ENCODE measurements around the gene ZFYVE28. TPM values are rescaled to one million over a fixed set of nuclear protein-coding genes. Genes with fewer than 3 reads are reported as not detected.

Gene ZFYVE28
- total RNA-seq, 1 donor from 2014 or later = 0.39 TPM

GRCh38 chr4:2413821-2414610 is 4.4 kb downstream of the ZFYVE28 start:
- no peak overlapping the region for H3K27ac ChIP-seq
- peaks cover 16% of the 10 kb centered on the region for H3K4me1 Mint-ChIP-seq
- no peak overlapping the region for H3K4me2 ChIP-seq
- H3K79me2 ChIP-seq (ENCODE audit: low read depth) = no peaks in the 10 kb centered on the region
- DNase-seq (ENCODE audit: low spot score) = peak; percentile 5
- no peaks in the 10 kb centered on the region for H3K36me3 Mint-ChIP-seq
- H4K20me1 ChIP-seq (ENCODE audit: low read depth) = peaks cover 24% of the 10 kb centered on the region
- no peaks in the 10 kb centered on the region for H3K9me3 ChIP-seq (ENCODE audit: low read depth)
- TF ChIP-seq EZH2 (IDR thresholded peaks at IDR 0.05) (no peak), CTCF (IDR thresholded peaks at IDR 0.05) (no peak), EZH2phosphoT487 (IDR thresholded peaks at IDR 0.05) (no peak)
- H3F3A ChIP-seq (ENCODE audit: low read depth) = peaks cover 32% of the 10 kb centered on the region
- H2AFZ ChIP-seq (replicated peaks) = no peak overlapping the region
- no peak overlapping the region for H3K4me3 ChIP-seq
- no peak overlapping the region for H3K4me3 Mint-ChIP-seq
- H3K36me3 ChIP-seq = no peaks in the 10 kb centered on the region
- H3K4me1 ChIP-seq = peaks cover 15% of the 10 kb centered on the region
- H3K27ac Mint-ChIP-seq = no peak overlapping the region
- no peaks in the 10 kb centered on the region for H3K9me3 Mint-ChIP-seq
- no peak overlapping the region for H3K9ac ChIP-seq
- peaks cover 57% of the 10 kb centered on the region for H3K27me3 Mint-ChIP-seq (ENCODE audit: insufficient read depth, low read depth)
- H3K27me3 ChIP-seq = peaks cover 77% of the 10 kb centered on the region

GRCh38 chr4:2412885-2413716 is 5.3 kb downstream of the ZFYVE28 start:
- Mint-ChIP-seq H3K4me1 (peaks cover 17% of the 10 kb centered on the region), H3K4me3 (peak overlapping the region; percentile 14), H3K27me3 (ENCODE audit: insufficient read depth, low read depth) (peaks cover 57% of the 10 kb centered on the region), H3K9me3 (no peaks in the 10 kb centered on the region), H3K36me3 (no peaks in the 10 kb centered on the region), H3K27ac (no peak overlapping the region)
- Histone ChIP-seq H3K4me3 (peak overlapping the region; percentile 26), H3K27ac (no peak overlapping the region), H4K20me1 (ENCODE audit: low read depth) (peaks cover 22% of the 10 kb centered on the region), H3K4me2 (peak overlapping the region; percentile 70), H3K9ac (no peak overlapping the region), H2AFZ (replicated peaks) (peak overlapping the region; percentile 48), H3K79me2 (ENCODE audit: low read depth) (no peaks in the 10 kb centered on the region), H3F3A (ENCODE audit: low read depth) (peaks cover 31% of the 10 kb centered on the region), H3K4me1 (peaks cover 15% of the 10 kb centered on the region), H3K9me3 (ENCODE audit: low read depth) (no peaks in the 10 kb centered on the region), H3K36me3 (no peaks in the 10 kb centered on the region), H3K27me3 (peaks cover 69% of the 10 kb centered on the region)
- peak; percentile 85 for DNase-seq (ENCODE audit: low spot score)
- TF ChIP-seq EZH2phosphoT487 (IDR thresholded peaks at IDR 0.05) (no peak), EZH2 (IDR thresholded peaks at IDR 0.05) (peak; percentile 39), CTCF (IDR thresholded peaks at IDR 0.05) (peak; percentile 47)

GRCh38 chr4:2412534-2412884 is 5.9 kb downstream of the ZFYVE28 start:
- Histone ChIP-seq H3K4me2 (peak overlapping the region; percentile 70), H3K36me3 (no peaks in the 10 kb centered on the region), H3K4me3 (peak overlapping the region; percentile 26), H3K79me2 (ENCODE audit: low read depth) (no peaks in the 10 kb centered on the region), H3K9me3 (ENCODE audit: low read depth) (no peaks in the 10 kb centered on the region), H3K9ac (no peak overlapping the region), H3K27ac (no peak overlapping the region), H4K20me1 (ENCODE audit: low read depth) (peaks cover 17% of the 10 kb centered on the region), H2AFZ (replicated peaks) (peak overlapping the region; percentile 48), H3K27me3 (peaks cover 63% of the 10 kb centered on the region), H3F3A (ENCODE audit: low read depth) (peaks cover 25% of the 10 kb centered on the region), H3K4me1 (peaks cover 15% of the 10 kb centered on the region)
- no peak overlapping the region for H3K27ac Mint-ChIP-seq
- no peak for DNase-seq (ENCODE audit: low spot score)
- H3K4me1 Mint-ChIP-seq = peaks cover 23% of the 10 kb centered on the region
- no peak for TF ChIP-seq EZH2 (IDR thresholded peaks at IDR 0.05)
- no peak for TF ChIP-seq EZH2phosphoT487 (IDR thresholded peaks at IDR 0.05)
- no peak for TF ChIP-seq CTCF (IDR thresholded peaks at IDR 0.05)
- peak overlapping the region; percentile 14 for H3K4me3 Mint-ChIP-seq
- H3K36me3 Mint-ChIP-seq = no peaks in the 10 kb centered on the region
- H3K9me3 Mint-ChIP-seq = no peaks in the 10 kb centered on the region
- peaks cover 56% of the 10 kb centered on the region for H3K27me3 Mint-ChIP-seq (ENCODE audit: insufficient read depth, low read depth)
